Activated naive CD4-positive, alpha-beta T cell (primary cell): ENCODE data around the gene ZNF468.
"Not testable (repeated sequence)": the region's sequence is repeated elsewhere in the genome, so short reads cannot be mapped to it uniquely, and the experiment has no call there.

ENCODE experiments used
- DNase-seq, 4 experiments: peaks; one replicate each; lab custom pipeline; 2025; lab: John Stamatoyannopoulos, UW

The ZNF468 gene

GRCh38 chr19:52857378-52858191 lies at the start of gene ZNF468:
Gene ZNF468, minus strand, starts transcription at chr19:52857619. Its CDS starts 3,347 bp downstream, at chr19:52854272.
- peak; percentile 43 to 55 (median 46) for DNase-seq

DNA sequence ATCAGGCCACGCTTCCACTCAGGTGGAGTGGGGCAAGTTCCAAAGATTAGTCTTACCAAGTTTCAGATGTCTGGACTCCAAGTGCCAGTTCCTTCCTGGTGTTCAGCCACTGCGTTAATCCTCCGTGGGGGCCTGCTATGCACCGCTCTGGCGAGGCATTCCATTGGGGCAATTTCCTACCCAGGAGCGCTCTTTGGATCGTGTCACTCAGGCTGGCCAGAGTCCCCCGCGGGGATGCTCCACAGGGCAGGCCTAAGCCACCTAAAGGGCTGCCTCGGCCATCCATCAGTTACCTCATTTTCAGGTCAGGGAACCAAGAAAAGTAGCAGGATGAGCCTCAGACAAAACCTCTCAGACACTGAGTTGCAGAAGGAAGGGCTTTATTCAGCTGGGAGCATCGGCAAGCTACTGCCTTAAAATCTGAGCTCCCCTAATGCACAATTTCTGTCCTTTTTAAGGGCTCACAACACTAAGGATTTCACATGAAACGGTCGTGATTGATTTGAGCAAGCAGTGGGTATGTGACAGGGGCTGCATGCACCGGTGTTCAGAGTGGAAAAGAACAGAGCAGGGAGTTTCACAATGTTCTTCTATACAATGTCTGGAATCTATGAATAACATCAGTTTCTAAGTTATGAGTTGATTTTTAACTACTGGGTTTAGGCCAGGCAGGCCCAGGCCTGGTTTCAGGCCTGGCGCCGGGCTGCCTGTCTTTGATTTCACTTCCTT lies 46.8 kb upstream of the ZNF468 start:
- not testable (repeated sequence) for DNase-seq

DNA sequence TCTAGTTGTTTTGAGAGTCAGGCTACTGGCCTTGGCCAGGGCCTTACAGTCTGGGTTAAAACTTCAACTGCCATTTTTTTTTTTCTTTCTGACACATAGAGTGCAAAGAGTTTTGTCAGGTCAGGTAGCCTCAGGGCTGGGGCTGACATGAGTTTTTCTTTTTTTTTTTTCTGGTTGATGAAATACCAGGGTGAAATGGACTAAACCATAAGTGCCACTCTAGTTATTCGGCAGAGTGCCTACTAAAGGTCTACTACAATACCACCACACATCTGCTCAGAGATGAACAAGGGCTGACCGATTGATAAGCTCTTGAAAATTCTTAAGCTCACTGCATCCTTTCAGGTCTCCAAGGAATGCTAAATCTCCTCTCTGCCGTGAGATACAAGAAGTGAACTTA lies 44.4 kb upstream of the ZNF468 start:
- DNase-seq: no peak

DNA sequence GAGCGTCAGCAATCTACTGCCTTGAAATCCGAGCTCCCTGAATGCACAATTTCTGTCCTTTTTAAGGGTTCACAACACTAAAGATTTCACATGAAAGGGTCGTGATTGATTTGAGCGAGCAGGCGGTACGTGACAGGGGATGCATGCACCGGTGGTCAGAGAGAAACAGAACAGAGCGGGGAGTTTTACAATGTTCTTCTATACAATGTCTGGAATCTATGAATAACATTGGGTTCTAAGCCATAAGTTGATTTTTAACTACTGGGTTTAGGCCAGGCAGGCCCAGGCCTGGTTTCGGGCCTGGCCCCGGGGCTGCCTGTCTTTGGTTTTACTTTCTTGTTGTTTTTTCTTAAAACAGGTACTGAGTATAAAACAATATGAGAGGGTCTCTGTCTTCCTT lies 41.2 kb upstream of the ZNF468 start:
- DNase-seq: not testable (repeated sequence)

GRCh38 chr19:52898101-52898500 lies 40.7 kb upstream of the ZNF468 start:
- DNase-seq: no peak

GRCh38 chr19:52897138-52897935 lies 39.9 kb upstream of the ZNF468 start, which contains the start of gene ZNF320:
Gene ZNF320, minus strand, starts transcription at chr19:52897635. Its CDS starts 7,380 bp downstream, at chr19:52890255.
- peak; percentile 44 to 85 (median 70) for DNase-seq

- no peak for DNase-seq
These were observed 39.2 kb upstream of the ZNF468 start for GRCh38 chr19:52896431-52897137.

DNA sequence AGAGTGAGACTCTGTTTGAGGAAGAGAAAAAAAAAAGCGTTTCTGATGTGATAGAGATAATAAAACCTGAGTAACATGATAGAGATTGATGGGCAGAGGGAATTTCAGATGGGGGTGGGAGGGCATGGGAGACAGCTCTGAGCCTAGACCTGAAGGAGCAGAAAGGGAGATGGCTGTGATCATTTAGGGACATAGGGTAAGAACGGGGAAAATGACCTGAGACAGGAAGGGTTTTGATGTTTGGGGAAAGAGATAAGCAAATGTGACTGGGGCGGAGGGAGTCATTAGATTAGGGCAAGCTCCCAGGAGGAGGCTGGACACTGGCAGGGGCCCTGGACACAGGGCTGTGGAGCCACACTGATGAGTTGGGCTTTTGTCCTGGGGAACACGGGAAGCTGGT lies 33.9 kb upstream of the ZNF468 start:
- DNase-seq: no peak

GRCh38 chr19:52889931-52890330 lies 32.5 kb upstream of the ZNF468 start:
- DNase-seq: no peak

DNA sequence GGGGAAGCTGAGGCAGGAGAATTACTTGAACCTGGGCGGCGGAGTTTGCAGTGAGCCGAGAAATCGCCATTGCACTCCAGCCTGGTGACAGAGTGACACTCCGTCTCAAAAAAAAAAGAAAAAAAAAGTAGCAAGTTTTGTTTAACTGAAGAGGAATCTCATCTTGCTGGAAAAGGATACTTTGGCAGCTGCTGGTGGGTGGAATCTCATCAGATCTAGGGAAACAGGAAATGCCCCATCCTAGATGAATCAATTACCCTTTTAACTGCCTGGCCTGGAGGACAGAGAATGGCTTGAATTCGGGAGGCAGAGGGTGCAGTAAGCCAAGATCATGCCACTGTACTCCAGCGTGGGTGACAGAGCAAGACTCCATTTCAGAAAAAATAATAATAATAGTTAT lies 31.7 kb upstream of the ZNF468 start:
- DNase-seq: no peak

GRCh38 chr19:52880895-52881389 lies 23.5 kb upstream of the ZNF468 start:
- no peak for DNase-seq

GRCh38 chr19:52872996-52873395 lies 15.6 kb upstream of the ZNF468 start:
- not testable (repeated sequence) for DNase-seq

- no peak for DNase-seq
These were observed 14.0 kb upstream of the ZNF468 start for GRCh38 chr19:52871466-52871865.

- DNase-seq: not testable (repeated sequence)
These were observed 10.6 kb upstream of the ZNF468 start for GRCh38 chr19:52868031-52868430.

GRCh38 chr19:52856540-52857377 lies 660 bp downstream of the ZNF468 start:
- not testable (repeated sequence) for DNase-seq

DNA sequence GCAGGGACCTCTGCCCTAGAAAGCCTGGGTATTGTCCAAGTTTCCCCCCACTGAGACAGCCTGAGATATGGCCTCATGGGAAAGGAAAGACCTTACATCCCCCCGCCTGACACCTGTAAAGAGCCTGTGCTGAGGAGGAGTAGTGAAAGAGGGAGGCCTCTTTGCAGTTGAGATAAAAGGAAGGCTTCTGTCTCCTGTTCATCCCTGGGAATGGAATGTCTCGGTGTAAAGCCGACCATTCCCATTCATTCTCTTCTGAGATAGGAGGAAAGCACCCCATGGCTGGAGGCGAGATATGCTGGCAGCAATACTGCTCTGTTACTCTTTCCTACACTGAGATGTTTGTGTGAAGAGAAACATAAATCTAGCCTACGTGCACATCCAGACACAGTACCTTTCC lies 10.1 kb downstream of the ZNF468 start:
- DNase-seq: not testable (repeated sequence)

- DNase-seq: not testable (repeated sequence)
These were observed 16.5 kb downstream of the ZNF468 start for GRCh38 chr19:52840825-52841465.

- not testable (repeated sequence) for DNase-seq
These were observed 23.1 kb downstream of the ZNF468 start for GRCh38 chr19:52834289-52834688.

DNA sequence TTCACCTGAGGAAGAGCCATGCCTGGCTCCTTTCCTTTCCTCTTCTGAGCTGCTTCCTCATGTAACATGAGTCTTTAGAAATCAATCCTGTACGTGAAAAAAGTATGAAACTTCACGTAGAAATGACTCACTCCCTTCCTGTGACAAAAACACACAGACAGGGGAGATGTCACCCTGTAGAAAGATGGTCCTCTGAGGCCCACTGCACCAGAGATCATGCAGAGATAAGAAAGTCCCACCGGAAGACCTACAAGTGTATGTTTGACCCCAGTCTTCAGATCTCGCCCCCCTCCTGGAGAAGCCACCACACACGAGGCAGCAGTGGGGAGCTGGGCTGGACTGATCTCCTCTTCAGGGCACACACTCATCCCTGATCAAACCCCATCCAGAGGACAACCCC lies 23.9 kb downstream of the ZNF468 start:
- not testable (repeated sequence) for DNase-seq

GRCh38 chr19:52829866-52830265 lies 27.6 kb downstream of the ZNF468 start:
- not testable (repeated sequence) for DNase-seq
